MM.1S (cell line): Measurements from ENCODE around the gene CPT1B.

Experiments
- DNase-seq: peaks from one replicate; pipeline ENCODE4 v3.0.0-alpha.2; 2015
- H2AFZ ChIP-seq: fragments of 300-600 bp; sonication (generic); 2 replicates; pipeline ENCODE4 v1.6.0; 2016; ENCODE audit warnings: antibody characterized with exemption, low read length
- H3F3A ChIP-seq: fragments of 300-600 bp; sonication (generic); 2 replicates; pipeline ENCODE4 v1.6.1; 2016; ENCODE audit warnings: mild to moderate bottlenecking, antibody characterized with exemption, low read length, moderate library complexity, mixed read lengths; ENCODE audit not compliant: insufficient read depth
- H3K27ac ChIP-seq: fragments of 300-600 bp; sonication (generic); 2 replicates; pipeline ENCODE4 v1.5.1; 2016; ENCODE audit warnings: mild to moderate bottlenecking, low read length
- H3K27me3 ChIP-seq: fragments of 300-600 bp; sonication (generic); replicated peaks from 2 replicates; pipeline ENCODE4 v1.6.0; 2016; ENCODE audit warnings: low read length; ENCODE audit not compliant: insufficient read depth
- H3K36me3 ChIP-seq: fragments of 300-600 bp; sonication (generic); replicated peaks from 2 replicates; pipeline ENCODE4 v1.6.1; 2016; ENCODE audit warnings: mild to moderate bottlenecking, low read length, mixed read lengths; ENCODE audit not compliant: insufficient read depth
- H3K4me1 ChIP-seq: fragments of 300-600 bp; sonication (generic); 2 replicates; pipeline ENCODE4 v1.6.1; 2016; ENCODE audit warnings: low read length, mixed read lengths
- H3K4me2 ChIP-seq: fragments of 300-600 bp; sonication (generic); 2 replicates; pipeline ENCODE4 v1.6.0; 2016; ENCODE audit warnings: low read depth, low read length
- H3K4me3 ChIP-seq: fragments of 300-600 bp; sonication (generic); 2 replicates; pipeline ENCODE4 v1.5.1; 2016; ENCODE audit warnings: low read length, mixed read lengths
- H3K79me2 ChIP-seq: fragments of 300-600 bp; sonication (generic); 2 replicates; pipeline ENCODE4 v1.6.1; 2016; ENCODE audit warnings: mixed run types, low read length, mixed read lengths
- H3K9ac ChIP-seq: fragments of 300-600 bp; sonication (generic); 2 replicates; pipeline ENCODE4 v1.6.1; 2016; ENCODE audit warnings: low read length, mixed read lengths
- H3K9me2 ChIP-seq: fragments of 300-600 bp; sonication (generic); replicated peaks from 2 replicates; pipeline ENCODE4 v1.6.1; 2016; ENCODE audit warnings: mild to moderate bottlenecking, low read length, mixed read lengths; ENCODE audit not compliant: insufficient read depth
- H3K9me3 ChIP-seq: fragments of 300-600 bp; sonication (generic); replicated peaks from 2 replicates; pipeline ENCODE4 v1.6.1; 2016; ENCODE audit warnings: mild to moderate bottlenecking, low read length, mixed read lengths; ENCODE audit not compliant: insufficient read depth
- H4K20me1 ChIP-seq: fragments of 300-600 bp; sonication (generic); 2 replicates; pipeline ENCODE4 v1.6.1; 2016; ENCODE audit warnings: mild to moderate bottlenecking, low read length, moderate library complexity, mixed read lengths; ENCODE audit not compliant: insufficient read depth
- CTCF ChIP-seq: fragments of 300-600 bp; sonication (generic); IDR thresholded peaks from 2 replicates; pipeline ENCODE4 v1.5.1; 2016; ENCODE audit warnings: antibody characterized with exemption, low read length, mixed read lengths
- EZH2 ChIP-seq: fragments of 300-600 bp; sonication (generic); optimal IDR thresholded peaks from 2 replicates; pipeline ENCODE3; 2017; ENCODE audit warnings: low read depth, mild to moderate bottlenecking, antibody characterized with exemption, low read length, mixed read lengths
- EZH2phosphoT487 ChIP-seq: fragments of 300-600 bp; sonication (generic); IDR thresholded peaks from 2 replicates; pipeline ENCODE4 v1.6.1; 2018; ENCODE audit warnings: antibody characterized with exemption, low read length

The CPT1B gene

DNA sequence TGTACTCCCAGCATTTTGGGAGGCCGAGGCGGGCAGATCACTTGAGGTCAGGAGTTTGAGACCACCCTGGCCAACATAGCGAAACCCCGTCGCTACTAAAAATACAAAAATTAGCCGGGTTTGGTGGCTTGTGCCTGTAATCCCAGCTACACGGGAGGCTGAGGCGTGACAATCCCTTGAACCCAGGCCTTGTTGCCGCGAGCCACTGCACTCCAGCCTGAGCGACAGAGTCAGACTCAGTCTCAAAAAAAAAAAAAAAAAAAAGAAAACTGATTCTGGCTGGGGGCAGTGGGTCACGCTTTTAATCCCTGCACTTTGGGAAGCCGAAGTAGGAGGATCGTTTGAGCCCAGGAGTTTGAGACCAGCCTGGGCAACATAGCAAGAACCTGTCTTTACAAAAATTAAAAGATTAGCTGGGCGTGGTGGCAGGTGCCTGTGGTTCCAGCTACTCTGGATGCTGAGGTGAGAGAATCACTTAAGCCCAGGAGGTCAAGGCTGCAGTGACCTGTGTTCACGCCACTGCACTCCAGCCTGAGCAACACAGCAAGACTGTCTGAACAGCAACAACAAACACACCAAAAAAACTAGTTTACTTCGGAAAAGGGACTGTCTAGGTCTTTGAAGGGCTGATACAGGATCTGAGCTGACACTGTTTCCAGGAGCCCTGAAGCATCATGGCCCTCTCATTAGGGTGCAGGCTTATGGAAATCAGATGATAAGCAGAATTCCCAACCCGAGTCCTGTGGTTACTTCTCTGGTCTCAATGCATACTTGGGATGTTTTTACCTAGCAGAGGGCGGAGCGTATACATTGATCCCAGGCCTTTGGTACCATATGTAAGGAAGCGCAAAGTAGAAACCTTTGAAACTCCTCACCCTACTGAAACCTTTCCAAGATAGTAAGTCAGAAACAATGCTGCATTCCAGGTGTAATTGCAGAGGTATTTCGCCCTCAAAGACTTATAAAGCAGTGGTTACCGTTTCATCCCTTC is 6.2 kb upstream of the CPT1B start:
- Histone ChIP-seq H3K4me3 (no peak overlapping the region), H3K9ac (no peak overlapping the region), H2AFZ (no peak overlapping the region), H3K9me2 (no peaks in the 10 kb centered on the region), H3K79me2 (peaks cover 19% of the 10 kb centered on the region), H3K4me1 (peaks cover 8% of the 10 kb centered on the region; the same call in 1 of the 2 replicates), H3K4me2 (no peak overlapping the region), H3K27me3 (peaks cover 6% of the 10 kb centered on the region; the same call in 1 of the 2 replicates), H4K20me1 (no peaks in the 10 kb centered on the region), H3K27ac (no peak overlapping the region), H3F3A (no peaks in the 10 kb centered on the region), H3K9me3 (no peaks in the 10 kb centered on the region), H3K36me3 (no peaks in the 10 kb centered on the region)
- TF ChIP-seq EZH2 (no peak), EZH2phosphoT487 (no peak), CTCF (no peak)
- no peak for DNase-seq

GRCh38 chr22:50583294-50583861 is 5.2 kb upstream of the CPT1B start:
- Histone ChIP-seq H2AFZ (peak overlapping the region; percentile 76), H3K4me1 (peaks cover 8% of the 10 kb centered on the region; the same call in 1 of the 2 replicates), H3K27ac (no peak overlapping the region; the same call in 1 of the 2 replicates), H3K4me2 (peak overlapping the region; percentile 83), H3K36me3 (no peaks in the 10 kb centered on the region), H3K9ac (peak overlapping the region; percentile 99), H3K79me2 (peaks cover 19% of the 10 kb centered on the region), H3K9me3 (no peaks in the 10 kb centered on the region), H4K20me1 (no peaks in the 10 kb centered on the region), H3K27me3 (no peaks in the 10 kb centered on the region), H3F3A (no peaks in the 10 kb centered on the region), H3K9me2 (no peaks in the 10 kb centered on the region), H3K4me3 (peak overlapping the region; percentile 86)
- DNase-seq: no peak
- TF ChIP-seq CTCF (peak; percentile 27), EZH2phosphoT487 (no peak), EZH2 (no peak)

DNA sequence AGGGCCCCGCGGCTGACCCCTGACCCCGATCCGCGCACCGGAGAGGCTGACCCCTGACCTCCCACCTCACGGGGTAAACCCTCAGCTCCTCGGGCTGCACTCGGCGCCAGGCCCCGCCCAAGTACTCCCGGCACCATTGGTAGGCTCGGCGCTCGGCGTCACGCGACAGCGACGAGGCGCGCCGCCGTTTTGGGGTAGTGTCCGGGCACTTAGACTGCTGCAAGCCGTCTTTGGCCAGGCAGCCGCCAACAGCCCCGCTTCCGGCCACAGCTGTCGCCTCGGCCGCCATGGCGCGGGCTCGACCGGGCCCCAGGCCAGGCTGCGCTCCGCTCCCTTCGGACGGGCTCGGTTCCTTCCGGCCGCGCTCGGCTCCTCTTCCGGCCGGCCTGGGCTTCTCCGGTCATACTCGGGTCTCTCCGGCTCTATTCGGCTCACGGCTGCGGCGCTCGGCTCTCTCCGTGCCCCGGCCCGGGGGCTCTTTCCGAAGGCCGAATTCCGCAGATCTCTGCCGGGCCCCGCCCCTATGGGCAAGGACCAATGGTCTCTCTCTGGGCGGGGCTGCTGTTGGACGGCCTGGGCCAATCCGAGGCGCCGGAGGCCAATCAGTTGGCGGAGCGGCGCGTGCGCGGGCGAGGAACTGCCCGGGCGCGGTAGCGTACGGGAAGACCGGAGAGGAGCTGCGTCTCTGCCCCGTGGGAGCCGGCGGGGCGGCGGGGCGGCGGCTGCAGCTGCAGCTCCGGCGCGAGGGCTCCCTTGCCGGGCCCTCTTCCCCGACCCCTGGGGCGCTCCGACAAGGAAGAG is 4.5 kb upstream of the CPT1B start, which contains the start of gene CHKB:
Gene CHKB (minus strand): TSS at position 357 of the 801 bp plus-strand sequence. CDS start 68 bp downstream, at position 289.
- H4K20me1 ChIP-seq: no peaks in the 10 kb centered on the region
- no peaks in the 10 kb centered on the region for H3K36me3 ChIP-seq
- peak within 1 kb of the TSS; percentile 98 for H2AFZ ChIP-seq
- no peaks in the 10 kb centered on the region for H3K9me3 ChIP-seq
- peaks cover 19% of the 10 kb centered on the region for H3K79me2 ChIP-seq
- TF ChIP-seq CTCF (no peak), EZH2 (no peak), EZH2phosphoT487 (no peak)
- no peaks in the 10 kb centered on the region for H3F3A ChIP-seq
- peak; percentile 99 for DNase-seq
- no peaks in the 10 kb centered on the region for H3K9me2 ChIP-seq
- H3K27me3 ChIP-seq: no peaks in the 10 kb centered on the region
- H3K4me2 ChIP-seq: peak within 1 kb of the TSS; percentile 93
- peaks cover 8% of the 10 kb centered on the region; the same call in 1 of the 2 replicates for H3K4me1 ChIP-seq
- H3K9ac ChIP-seq: peak within 1 kb of the TSS; percentile 99
- peak within 1 kb of the TSS; percentile 97 for H3K4me3 ChIP-seq
- peak within 1 kb of the TSS; percentile 94 for H3K27ac ChIP-seq
